Dermis microvascular lymphatic vessel endothelial cell (primary cell): ENCODE results near the gene RPTN. TPM values are rescaled to one million over a fixed set of nuclear protein-coding genes. Genes with fewer than 3 reads are reported as not detected.
"Not testable (repeated sequence)": the region's sequence is repeated elsewhere in the genome, so short reads cannot be mapped to it uniquely, and the experiment has no call there.

Experiments
- DNase-seq, 2 donors: peaks; one replicate each; pipeline versions ENCODE4 v3.0.0 to v3.0.0-alpha.2; 2010; ENCODE audit warnings: low read depth in 2 of 2
- total RNA-seq: library from RNA; depleted of rRNA; stranded (reverse); fragments of >200 nt; gene quantifications from 2 replicates; pipeline ENCODE4 v1.2.1, GENCODE V29; 2014

Gene RPTN
- total RNA-seq, 1 donor from 2014 or later = not detected

- DNase-seq = no peak
Observed at GRCh38 chr1:152166966-152167365, 7.9 kb upstream of the RPTN start.

GRCh38 chr1:152165286-152166077 lies 6.5 kb upstream of the RPTN start:
- no peak for DNase-seq

DNA sequence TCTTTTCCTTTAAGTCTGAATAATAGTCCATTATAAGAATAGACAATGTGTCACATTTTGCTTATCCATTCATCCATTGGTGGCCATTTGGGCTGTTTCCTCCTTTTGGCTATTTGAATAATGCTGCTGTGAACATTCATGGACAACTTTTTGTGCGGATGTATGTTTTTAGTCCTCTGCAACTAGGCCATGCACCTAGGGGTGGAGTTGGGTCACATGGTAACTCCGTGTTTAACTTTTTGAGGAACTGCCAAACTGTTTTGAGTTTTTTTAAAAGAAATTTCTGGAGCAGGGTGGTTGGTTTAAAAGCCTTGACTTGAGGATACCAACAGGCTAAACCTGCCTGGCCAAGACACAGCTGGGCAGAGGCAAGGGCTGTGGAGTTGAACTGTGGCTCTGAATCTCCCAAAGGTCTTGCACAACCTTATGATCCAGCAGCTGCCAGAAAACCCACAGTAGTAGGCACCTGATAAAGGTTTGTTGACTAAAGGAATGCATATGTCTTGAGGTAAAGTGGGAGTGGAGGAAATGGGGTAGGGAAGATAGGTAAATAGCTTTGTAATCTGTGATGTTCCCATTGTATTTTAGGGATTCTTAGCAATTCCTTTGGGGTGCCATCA lies 5.6 kb upstream of the RPTN start:
- DNase-seq = no peak

- peak in 1 of 2 donors; percentile 6 for DNase-seq
Observed at GRCh38 chr1:152162792-152163463, 3.9 kb upstream of the RPTN start.

GRCh38 chr1:152160576-152160975 lies 1.5 kb upstream of the RPTN start:
- no peak for DNase-seq

DNA sequence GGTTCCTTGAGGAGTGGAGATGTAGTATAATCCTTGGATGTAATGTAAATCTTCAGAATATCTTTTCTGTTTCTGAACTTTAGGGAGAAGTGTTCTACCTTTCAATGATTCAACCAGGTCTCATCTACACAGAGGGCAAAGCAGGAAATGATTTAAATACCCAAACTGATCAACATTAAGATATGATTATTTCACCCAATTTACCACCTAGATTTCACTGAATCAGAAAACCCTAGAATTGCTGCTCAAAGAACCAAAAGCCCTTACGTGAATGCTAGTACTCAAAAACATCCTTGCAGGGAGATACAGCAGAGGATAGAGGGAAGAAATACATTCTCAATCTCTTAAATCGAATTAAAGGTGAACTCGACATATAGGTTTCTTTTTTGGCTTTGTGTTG lies 5.0 kb downstream of the RPTN start:
- DNase-seq = no peak

DNA sequence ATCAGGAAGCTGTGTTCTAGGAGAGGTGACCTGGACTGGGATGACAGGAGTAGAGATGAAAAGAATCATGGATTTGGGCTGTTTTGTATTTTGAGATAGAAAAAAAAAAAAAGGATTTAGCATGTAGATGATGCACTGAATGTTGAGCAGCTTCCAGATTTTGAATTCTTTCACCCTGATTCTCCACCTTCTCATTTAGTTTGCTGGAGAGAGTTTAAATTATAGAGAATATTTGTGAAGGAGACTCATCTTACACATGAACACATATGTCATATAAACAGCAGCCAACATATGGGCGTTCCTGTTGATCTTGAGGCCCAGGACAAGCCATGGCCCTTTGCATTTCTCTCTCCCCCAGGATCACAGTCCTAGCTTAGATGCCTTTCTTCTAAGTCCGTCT lies 7.4 kb downstream of the RPTN start:
- DNase-seq = no peak

- DNase-seq = no peak
Observed at GRCh38 chr1:152148981-152149380, 10.0 kb downstream of the RPTN start.

DNA sequence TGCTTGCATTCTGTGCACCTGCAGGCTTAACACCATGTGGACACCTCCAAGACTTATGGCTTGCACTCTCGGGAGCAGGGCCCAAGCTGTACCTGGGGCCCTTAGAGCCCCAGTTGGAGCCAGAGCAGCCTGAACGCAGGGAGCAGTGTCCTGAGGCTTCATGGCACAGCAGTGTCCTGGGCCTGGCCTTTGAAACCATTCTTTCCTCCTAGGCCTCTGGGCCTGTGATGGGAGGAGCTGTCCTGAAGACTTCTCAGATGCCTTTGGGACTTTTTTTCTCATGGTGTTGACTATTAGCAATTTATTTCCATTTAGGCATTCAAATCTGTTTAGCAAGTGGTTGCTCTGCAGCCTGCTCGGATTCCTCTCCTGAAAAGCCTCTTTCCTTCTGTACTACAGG lies 11.0 kb downstream of the RPTN start:
- no peak for DNase-seq

DNA sequence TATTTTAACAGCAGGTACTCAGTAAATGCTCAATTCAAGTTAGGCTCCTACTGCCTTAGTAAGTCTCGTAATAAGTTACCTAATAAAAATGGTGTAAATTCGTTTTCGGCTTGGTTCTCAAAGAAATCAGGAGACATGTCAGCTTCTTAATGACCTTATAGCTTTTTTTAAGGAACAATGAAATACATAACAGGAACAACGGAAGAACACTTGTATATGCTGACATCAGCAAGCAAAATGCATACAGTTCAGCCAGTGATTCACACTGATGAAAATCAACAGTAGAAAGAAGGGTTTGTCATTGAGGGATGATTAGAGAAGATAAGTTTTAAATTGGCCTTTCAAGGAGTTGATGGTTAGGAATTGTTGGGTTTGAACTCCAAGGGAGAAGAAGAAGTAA lies 13.3 kb downstream of the RPTN start:
- DNase-seq = no peak

DNA sequence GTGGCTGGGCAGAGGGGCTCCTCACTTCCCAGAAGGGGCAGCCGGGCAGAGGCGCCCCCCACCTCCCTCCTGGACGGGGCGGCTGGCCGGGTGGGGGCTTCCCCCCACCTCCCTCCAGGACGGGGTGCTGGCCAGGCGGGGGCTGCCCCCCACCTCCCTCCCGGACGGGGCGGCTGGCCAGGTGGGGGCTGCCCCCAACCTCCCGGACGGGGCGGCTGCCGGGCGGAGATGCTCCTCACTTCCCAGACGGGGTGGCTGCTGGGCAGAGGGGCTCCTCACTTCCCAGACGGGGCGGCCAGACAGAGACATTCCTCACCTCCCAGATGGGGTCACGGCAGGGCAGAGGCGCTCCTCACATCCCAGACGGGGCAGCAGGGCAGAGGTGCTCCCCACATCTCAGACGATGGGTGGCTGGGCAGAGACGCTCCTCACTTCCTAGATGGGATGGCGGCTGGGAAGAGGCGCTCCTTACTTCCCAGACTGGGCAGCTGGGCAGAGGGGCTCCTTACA lies 14.3 kb downstream of the RPTN start:
- not testable (repeated sequence) for DNase-seq

- DNase-seq = no peak
Observed at GRCh38 chr1:152143150-152143887, 15.7 kb downstream of the RPTN start.

GRCh38 chr1:152141971-152142584 lies 16.9 kb downstream of the RPTN start:
- DNase-seq = peak in 1 of 2 donors; percentile 54

- DNase-seq = no peak
Observed at GRCh38 chr1:152137215-152137614, 21.8 kb downstream of the RPTN start.

DNA sequence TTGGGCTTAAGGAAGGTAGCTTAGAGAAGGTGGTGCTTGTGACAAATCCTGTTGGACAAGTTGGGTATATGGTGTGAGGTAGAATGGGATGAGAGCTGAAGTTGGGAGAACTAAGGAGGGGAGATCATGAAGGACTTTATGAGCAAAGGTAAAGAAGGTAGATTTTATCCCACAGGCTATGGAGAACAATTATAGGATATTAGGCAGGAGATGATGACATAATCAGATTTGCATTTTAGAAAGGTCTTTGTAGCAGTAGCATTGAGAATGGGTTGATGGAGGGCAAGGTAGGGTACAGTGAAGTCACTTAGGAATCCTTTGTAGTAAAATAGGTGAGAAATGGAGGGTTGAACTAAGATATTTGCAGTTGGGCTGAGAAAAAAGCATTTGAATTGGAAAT lies 28.8 kb downstream of the RPTN start:
- no peak for DNase-seq

DNA sequence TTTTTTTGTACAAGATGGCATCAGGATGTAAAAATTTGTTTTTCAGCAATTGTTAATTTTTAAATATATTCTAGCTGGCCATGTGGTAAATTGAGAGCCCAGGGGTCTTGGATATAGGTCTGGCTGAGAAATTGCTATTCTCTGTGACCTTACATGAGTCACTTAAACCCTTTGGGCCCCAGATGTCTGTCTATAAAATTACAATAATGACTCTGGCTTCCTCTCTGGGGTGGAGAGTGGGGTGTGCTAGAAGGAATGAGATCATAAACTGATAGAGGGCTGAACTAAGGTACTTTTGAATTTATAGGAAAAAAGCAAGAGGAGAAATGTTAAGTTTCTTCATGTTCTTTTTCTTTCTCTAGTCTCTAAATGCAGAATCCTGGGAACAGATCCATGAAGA lies 31.4 kb downstream of the RPTN start:
- DNase-seq = no peak

DNA sequence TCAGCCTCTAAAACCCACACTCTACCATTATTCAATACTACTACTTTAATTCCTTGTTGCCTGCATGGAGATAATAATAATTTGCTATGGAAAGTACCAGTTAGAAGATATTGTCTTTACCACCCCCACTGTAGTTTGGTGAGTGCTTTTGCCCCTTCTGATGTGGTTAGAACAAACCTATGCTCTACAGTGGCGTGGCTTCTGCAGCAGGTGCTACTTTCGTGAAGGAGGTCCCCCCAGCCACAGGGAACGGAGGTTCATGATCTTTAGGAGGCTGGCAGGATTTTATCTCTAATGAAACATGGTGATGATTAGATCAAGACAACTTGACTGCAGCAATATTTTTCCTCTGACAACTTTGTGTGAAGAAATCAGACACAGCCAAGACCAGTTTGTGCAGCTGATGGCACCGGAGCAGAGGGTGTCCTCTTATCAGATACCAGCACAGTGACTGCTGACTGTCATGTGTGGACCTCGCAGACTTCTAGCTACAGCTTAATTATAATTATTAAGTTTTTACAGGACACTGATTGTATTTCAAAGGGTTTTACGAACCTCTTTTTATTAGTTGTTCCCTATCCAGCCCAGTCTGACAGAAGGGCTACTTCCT lies 33.1 kb downstream of the RPTN start:
- no peak for DNase-seq

GRCh38 chr1:152118915-152119314 lies 40.1 kb downstream of the RPTN start:
- DNase-seq = no peak

DNA sequence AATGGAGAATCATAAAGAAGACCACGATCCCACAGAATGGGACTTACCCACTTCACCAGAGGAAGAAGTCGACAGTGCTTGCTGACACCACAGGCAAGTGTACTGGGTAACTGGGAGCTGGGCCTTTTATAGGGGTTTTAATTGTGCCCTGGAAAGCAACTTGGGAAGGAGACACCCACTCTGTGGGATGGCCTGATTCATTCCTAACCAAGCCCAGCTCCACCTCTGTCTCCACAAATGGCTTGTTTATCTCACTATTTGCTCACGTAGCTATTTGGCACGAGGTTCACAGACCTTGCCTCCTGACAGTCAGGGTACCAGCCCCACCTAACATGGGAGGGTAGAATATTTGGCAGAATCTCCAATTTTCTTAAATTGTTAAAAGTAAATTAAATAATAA lies 43.7 kb downstream of the RPTN start, which contains the start of gene TCHH:
Gene TCHH, minus strand, starts transcription at position 101 of the 400 bp plus-strand sequence. CDS start 1,364 bp downstream, outside the sequence.
- DNase-seq = no peak

GRCh38 chr1:152112885-152113432 lies 46.1 kb downstream of the RPTN start:
- DNase-seq = no peak
